Subcutaneous adipose tissue (tissue), 4 donors: ENCODE data around the gene PIP5K1C. TPM values are rescaled to one million over a fixed set of nuclear protein-coding genes. Genes with fewer than 3 reads are reported as not detected.

ENCODE experiments used
- CTCF ChIP-seq: fragments of 450-650 bp; IDR thresholded peaks from one replicate; pipeline ENCODE4 v1.5.1; 2016; ENCODE audit warnings: low read depth, mild to moderate bottlenecking, control low read depth, antibody characterized with exemption, moderate library complexity
- total RNA-seq, 4 donors: library from RNA; depleted of rRNA; stranded (reverse); fragments of >200 nt; gene quantifications; one replicate each; pipeline ENCODE4 v1.1.0, GENCODE V29; 2016

PIP5K1C gene
- total RNA-seq, 4 donors from 2014 or later = 10.1 to 25.4 (median 13.7) TPM

- no peak for TF ChIP-seq CTCF
These were observed 94.5 kb downstream of the PIP5K1C start for GRCh38 chr19:3605770-3606169.

GRCh38 chr19:3605361-3605760 is 94.9 kb downstream of the PIP5K1C start:
- TF ChIP-seq CTCF = no peak

- TF ChIP-seq CTCF = no peak
These were observed 95.3 kb downstream of the PIP5K1C start for GRCh38 chr19:3604987-3605343.

- TF ChIP-seq CTCF = no peak
These were observed 95.9 kb downstream of the PIP5K1C start for GRCh38 chr19:3604227-3604986.

GRCh38 chr19:3603121-3603811 is 97.0 kb downstream of the PIP5K1C start:
- TF ChIP-seq CTCF = no peak

GRCh38 chr19:3601021-3601420 is 99.2 kb downstream of the PIP5K1C start:
- TF ChIP-seq CTCF = no peak

GRCh38 chr19:3599776-3600187 is 100.5 kb downstream of the PIP5K1C start:
- no peak for TF ChIP-seq CTCF
